Panc1 (cell line): ENCODE results near the gene SNTA1.
"Not testable (repeated sequence)": the region's sequence is repeated elsewhere in the genome, so short reads cannot be mapped to it uniquely, and the experiment has no call there.

Source experiments
- CTCF ChIP-seq: fragments of 450-650 bp; IDR thresholded peaks from 2 replicates; pipeline ENCODE4 v1.5.1; 2017; ENCODE audit warnings: mild to moderate bottlenecking
- POLR2AphosphoS5 ChIP-seq: IDR thresholded peaks from 2 replicates; pipeline ENCODE4 v1.6.1; 2012; ENCODE audit warnings: mild to moderate bottlenecking, low read depth, low read length, moderate library complexity
- REST ChIP-seq, 2 experiments: IDR thresholded peaks; 2 replicates each; pipeline ENCODE4 v1.6.1; 2011 to 2012; ENCODE audit warnings: low read depth in 2 of 2, control low read depth in 1 of 2, low read length in 1 of 2, mild to moderate bottlenecking in 1 of 2, moderate library complexity in 1 of 2; ENCODE audit not compliant: insufficient read depth in 1 of 2
- TCF7L2 ChIP-seq: IDR thresholded peaks from 2 replicates; pipeline ENCODE4 v1.6.1; 2011; ENCODE audit warnings: mild to moderate bottlenecking, low read depth, low read length, inconsistent platforms

- TF ChIP-seq CTCF; REST (IDR thresholded peaks at IDR 0.05; ENCODE audit: insufficient read depth in 1 of 2, low read depth in 2 of 2, low read length in 1 of 2); POLR2AphosphoS5; TCF7L2: not testable (repeated sequence)
Measured at GRCh38 chr20:33440562-33440961, 3.0 kb downstream of the SNTA1 start.
